Measurements from ENCODE around the gene CENPU.
"Not testable (repeated sequence)": the region's sequence is repeated elsewhere in the genome, so short reads cannot be mapped to it uniquely, and the experiment has no call there.

The CENPU gene, protein sequence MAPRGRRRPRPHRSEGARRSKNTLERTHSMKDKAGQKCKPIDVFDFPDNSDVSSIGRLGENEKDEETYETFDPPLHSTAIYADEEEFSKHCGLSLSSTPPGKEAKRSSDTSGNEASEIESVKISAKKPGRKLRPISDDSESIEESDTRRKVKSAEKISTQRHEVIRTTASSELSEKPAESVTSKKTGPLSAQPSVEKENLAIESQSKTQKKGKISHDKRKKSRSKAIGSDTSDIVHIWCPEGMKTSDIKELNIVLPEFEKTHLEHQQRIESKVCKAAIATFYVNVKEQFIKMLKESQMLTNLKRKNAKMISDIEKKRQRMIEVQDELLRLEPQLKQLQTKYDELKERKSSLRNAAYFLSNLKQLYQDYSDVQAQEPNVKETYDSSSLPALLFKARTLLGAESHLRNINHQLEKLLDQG

GRCh38 chr4:184733654-184734524 lies at the start of gene CENPU:
Gene CENPU (minus strand): TSS chr4:184734096. CDS start chr4:184734062, 34 bp downstream.
- DNase-seq (ENCODE audit: low spot score): peak; percentile 99

- no peak for DNase-seq (ENCODE audit: low spot score)
These were observed 49.0 kb upstream of the CENPU start for GRCh38 chr4:184782731-184783373.

DNA sequence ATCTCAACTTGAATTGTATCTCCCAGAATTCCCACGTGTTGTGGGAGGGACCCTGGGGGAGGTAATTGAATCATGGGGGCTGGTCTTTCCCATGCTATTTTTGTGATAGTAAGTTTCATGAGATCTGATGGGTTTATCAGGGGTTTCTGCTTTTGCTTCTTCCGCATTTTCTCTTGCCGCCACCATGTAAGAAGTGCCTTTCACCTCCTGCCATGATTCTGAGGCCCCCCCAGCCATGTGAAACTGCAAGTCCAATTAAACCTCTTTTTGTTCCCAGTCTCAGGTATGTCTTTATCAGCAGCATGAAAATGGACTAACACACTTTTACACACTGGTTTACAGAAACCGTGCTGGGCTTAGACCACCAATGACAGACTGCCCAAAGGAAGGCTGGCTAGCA lies 45.3 kb upstream of the CENPU start:
- DNase-seq (ENCODE audit: low spot score): not testable (repeated sequence)

GRCh38 chr4:184778325-184778724 lies 44.4 kb upstream of the CENPU start:
- no peak for DNase-seq (ENCODE audit: low spot score)

- no peak for DNase-seq (ENCODE audit: low spot score)
These were observed 42.9 kb upstream of the CENPU start for GRCh38 chr4:184776821-184777220.

- DNase-seq (ENCODE audit: low spot score): no peak
These were observed 42.1 kb upstream of the CENPU start for GRCh38 chr4:184775854-184776555.

DNA sequence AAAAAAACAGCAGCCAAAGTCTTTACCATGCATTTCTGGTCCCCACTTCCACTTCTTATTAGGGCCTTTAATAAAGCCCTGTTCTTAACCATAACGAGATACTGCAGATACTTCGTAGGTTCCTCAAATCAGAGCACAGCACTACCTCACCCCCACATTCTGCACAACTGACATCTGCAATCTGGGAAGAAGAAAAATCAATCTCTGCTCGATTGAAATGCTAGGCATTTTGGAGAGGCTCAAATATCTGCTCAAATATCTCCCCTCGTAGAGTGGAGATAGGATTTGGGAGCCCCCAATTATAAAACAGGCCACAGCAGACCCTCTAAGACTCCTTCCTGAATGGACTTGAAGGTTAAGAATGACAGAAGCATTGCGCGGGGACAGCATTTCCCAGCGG lies 40.3 kb upstream of the CENPU start:
- DNase-seq (ENCODE audit: low spot score): no peak

DNA sequence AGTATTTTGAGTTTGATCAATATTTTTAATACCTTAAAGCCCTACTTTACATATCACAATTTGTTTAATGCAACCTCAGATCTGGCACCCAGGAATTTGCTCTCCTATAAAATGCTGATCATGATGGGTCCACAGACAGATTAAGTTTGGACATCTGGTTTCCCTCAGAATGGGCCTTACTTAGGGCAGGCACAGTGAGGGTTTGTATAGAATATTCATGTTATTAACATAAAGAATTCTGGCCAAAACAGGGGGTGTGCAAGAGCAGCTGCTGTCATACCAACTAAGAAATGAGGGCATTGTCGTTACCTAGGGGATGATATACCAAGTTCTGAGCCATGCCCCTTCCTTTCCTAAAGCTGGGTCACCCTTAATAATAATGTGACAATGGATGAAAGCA lies 37.5 kb upstream of the CENPU start:
- no peak for DNase-seq (ENCODE audit: low spot score)

- DNase-seq (ENCODE audit: low spot score): no peak
These were observed 35.4 kb upstream of the CENPU start for GRCh38 chr4:184769141-184769765.

DNA sequence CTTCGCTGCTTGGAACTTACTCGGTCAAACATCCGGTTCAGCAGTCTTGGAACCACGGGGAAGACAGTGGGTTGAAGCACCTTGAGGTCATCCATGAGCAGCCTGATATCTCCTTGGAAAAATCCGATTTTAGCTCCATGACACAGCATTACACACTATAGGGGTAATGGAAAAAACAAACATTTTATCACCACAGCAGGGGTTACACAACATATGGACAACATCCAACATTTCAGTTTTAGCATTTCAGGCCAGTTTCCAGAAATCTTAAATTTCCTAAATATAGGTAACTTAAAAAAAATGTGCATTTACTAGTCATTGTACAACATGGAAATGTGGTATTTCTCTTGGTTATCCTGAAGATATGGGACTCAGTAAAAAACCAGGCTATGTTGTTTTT lies 34.4 kb upstream of the CENPU start:
- no peak for DNase-seq (ENCODE audit: low spot score)

- DNase-seq (ENCODE audit: low spot score): no peak
These were observed 32.5 kb upstream of the CENPU start for GRCh38 chr4:184766446-184766845.

- no peak for DNase-seq (ENCODE audit: low spot score)
These were observed 31.8 kb upstream of the CENPU start for GRCh38 chr4:184765473-184766340.

DNA sequence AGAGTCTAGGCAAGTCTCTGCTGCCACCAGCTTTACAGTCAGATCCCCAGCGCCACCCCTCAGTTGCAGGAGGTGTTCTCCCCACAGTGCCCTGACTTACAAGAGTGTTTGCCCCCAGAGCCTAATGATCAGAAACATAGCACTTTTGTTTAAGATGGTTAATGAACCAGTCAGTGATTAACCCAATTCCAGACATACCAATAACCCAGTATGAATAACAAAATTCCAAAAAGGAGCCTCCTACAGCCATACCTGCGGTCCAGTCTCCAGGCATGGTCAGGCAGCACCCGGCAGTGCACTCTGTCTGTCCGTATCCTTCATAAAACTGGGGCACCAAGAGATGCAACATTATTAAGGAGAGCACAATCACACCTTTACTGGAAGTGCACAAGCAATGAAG lies 30.7 kb upstream of the CENPU start:
- DNase-seq (ENCODE audit: low spot score): no peak

- DNase-seq (ENCODE audit: low spot score): no peak
These were observed 29.4 kb upstream of the CENPU start for GRCh38 chr4:184763150-184763780.

DNA sequence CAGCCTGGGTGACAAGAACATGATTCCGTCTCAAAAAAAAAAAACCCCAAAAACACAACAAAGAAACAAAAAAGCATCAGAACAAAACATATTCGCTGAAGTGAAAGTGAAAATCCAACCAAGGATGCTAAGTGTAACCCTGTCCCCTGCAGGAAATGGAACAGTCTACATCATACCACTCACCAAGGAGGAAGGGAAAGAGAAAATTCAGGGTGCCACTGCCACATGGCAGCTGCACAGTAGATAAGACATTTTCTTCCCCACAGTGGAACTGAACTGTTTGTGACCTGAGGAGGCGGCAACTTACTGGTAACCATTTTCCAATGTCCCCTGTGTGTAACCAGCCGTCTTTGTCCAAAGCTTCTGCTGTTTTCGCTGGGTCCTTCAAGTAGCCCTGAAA lies 28.2 kb upstream of the CENPU start:
- no peak for DNase-seq (ENCODE audit: low spot score)

DNA sequence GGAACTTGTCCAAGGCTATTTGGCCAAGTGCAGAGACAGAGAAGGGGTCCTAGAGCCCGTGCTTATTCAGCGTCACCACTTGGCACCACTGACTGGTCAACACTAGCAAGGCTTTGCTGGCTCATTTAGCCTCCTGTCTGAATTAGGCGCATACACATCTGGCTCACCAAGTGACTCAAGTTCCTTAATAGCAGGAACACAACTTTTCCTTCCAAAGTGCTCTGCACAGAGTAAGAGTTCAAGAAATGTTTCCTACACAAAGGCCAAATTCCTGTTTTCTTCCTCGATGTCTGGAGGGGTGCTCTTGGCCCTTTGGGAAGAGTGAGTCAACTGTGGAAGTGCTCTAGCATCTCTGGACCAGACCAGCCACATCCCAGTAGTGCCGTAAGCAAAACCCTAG lies 26.8 kb upstream of the CENPU start:
- no peak for DNase-seq (ENCODE audit: low spot score)

DNA sequence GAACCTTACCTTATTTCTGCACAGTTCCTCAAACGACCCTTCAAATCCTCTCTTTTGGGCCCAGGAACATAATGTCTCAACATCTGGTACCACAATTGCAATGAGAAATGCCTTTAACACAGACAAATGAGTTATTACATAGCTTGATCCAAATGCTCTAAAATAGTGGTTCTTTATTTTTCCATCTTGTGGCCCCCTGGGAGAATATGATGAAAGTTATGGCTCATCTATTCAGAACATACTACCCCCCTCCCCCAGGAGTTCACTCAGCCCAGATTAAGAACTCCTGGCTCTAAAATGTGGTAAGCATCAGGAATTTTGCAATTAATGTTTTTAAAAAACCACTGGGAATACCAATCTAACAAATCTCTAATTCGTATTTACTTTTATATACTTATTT lies 23.9 kb upstream of the CENPU start:
- no peak for DNase-seq (ENCODE audit: low spot score)

DNA sequence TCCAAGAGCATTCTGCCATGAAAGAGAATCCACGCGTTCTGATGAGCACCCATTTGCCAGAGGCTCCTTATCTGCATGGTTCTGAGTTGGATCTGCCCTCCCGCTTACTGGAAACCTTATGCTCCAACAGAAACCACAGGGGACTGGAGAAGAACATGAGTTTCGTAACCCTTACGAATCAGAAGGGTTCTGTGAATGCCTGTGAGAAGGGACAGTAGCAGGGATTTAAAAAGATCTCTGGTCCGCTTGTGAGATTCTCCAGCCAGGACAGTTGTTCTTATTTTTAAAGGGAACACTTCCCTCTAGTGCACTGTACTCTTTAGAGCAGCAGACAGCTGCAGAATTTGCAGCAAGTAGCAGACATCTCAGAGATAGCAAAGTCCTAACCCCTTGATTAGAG lies 22.5 kb upstream of the CENPU start:
- DNase-seq (ENCODE audit: low spot score): no peak

DNA sequence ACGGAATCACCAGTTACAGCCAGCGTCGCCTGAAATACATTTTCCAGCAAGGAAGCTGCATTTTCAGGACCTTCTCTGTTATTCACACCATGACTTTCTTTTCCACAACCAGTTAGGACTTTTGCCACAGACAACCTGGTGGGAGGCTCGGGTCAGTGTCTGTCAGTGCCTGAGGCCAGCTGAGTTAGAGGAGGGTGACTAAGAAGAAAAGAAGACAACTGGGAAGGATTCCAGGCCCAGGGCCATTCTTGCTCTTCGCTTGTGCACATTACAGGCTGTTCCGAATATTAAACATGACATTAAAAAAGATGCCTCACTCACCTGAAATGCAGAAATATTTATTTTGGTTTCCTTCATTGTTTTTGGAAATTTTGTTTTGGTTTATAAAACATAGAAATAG lies 21.4 kb upstream of the CENPU start:
- DNase-seq (ENCODE audit: low spot score): no peak

Measured in LoVo (cell line).